ENCODE measurements around the gene MIDN. TPM values are rescaled to one million over a fixed set of nuclear protein-coding genes. Genes with fewer than 3 reads are reported as not detected.

Gene MIDN
- polyA plus RNA-seq, 4 donors, result 28.1 to 106 (median 33.0) TPM

GRCh38 chr19:1256646-1257474 is 8.5 kb downstream of the MIDN start:
- FAIRE-seq (no peak), DNase-seq (peak in 1 of 2 donors; percentile 39)
- Histone ChIP-seq H3K27me3 (ENCODE audit: control insufficient read depth in 3 of 3, insufficient read depth in 3 of 3, low read length in 3 of 3) (no peaks in the 10 kb centered on the region), H3K9me3 (ENCODE audit: control insufficient read depth in 2 of 2, insufficient read depth in 1 of 2, low read depth in 1 of 2, low read length in 1 of 2) (no peaks in the 10 kb centered on the region), H3K4me3 (ENCODE audit: low read depth in 1 of 3, low read length in 3 of 3) (no peak overlapping the region), H3K4me1 (ENCODE audit: control insufficient read depth in 3 of 3, insufficient read depth in 2 of 3, low read depth in 1 of 3, low read length in 2 of 3) (peaks cover 10 to 76% (median 21%) of the 10 kb centered on the region in 3 donors), H3K36me3 (ENCODE audit: control insufficient read depth in 3 of 3, insufficient read depth in 2 of 3, low read depth in 1 of 3, low read length in 3 of 3) (peaks cover 24 to 76% (median 40%) of the 10 kb centered on the region in 3 donors), H3K27ac (ENCODE audit: low read depth in 1 of 3, low read length in 2 of 3) (peak overlapping the region; percentile 22 to 90 (median 45))
- 83 to 90% (median 86%) methylated on average over 46 of the region's 46 CpGs for WGBS, 3 donors

- no peak for FAIRE-seq
- Histone ChIP-seq H3K9me3 (ENCODE audit: control insufficient read depth in 2 of 2, insufficient read depth in 1 of 2, low read depth in 1 of 2, low read length in 1 of 2) (no peaks in the 10 kb centered on the region), H3K4me3 (ENCODE audit: low read depth in 1 of 3, low read length in 3 of 3) (no peak overlapping the region), H3K4me1 (ENCODE audit: control insufficient read depth in 3 of 3, insufficient read depth in 2 of 3, low read depth in 1 of 3, low read length in 2 of 3) (peaks cover 10 to 83% (median 23%) of the 10 kb centered on the region in 3 donors), H3K27ac (ENCODE audit: low read depth in 1 of 3, low read length in 2 of 3) (peak overlapping the region; percentile 67 to 90 (median 74)), H3K36me3 (ENCODE audit: control insufficient read depth in 3 of 3, insufficient read depth in 2 of 3, low read depth in 1 of 3, low read length in 3 of 3) (peaks cover 24 to 68% (median 38%) of the 10 kb centered on the region in 3 donors), H3K27me3 (ENCODE audit: control insufficient read depth in 3 of 3, insufficient read depth in 3 of 3, low read length in 3 of 3) (no peaks in the 10 kb centered on the region)
- DNase-seq, result no peak
- 61 to 72% (median 69%) methylated on average over 22 to 23 of the region's 23 CpGs for WGBS, 3 donors
Measured at GRCh38 chr19:1257475-1258162, 9.2 kb downstream of the MIDN start.

GRCh38 chr19:1258163-1258492 is 9.7 kb downstream of the MIDN start:
- no peak for DNase-seq
- no peak overlapping the region for H3K4me3 ChIP-seq (ENCODE audit: low read depth in 1 of 3, low read length in 3 of 3)

GRCh38 chr19:1258707-1259205 is 10.4 kb downstream of the MIDN start:
- Histone ChIP-seq H3K27ac (ENCODE audit: low read depth in 1 of 3, low read length in 2 of 3) (peak overlapping the region; percentile 90 to 99 (median 97)), H3K4me3 (ENCODE audit: low read depth in 1 of 3, low read length in 3 of 3) (peak overlapping the region in 2 of 3 donors; percentile 22 to 27), H3K27me3 (ENCODE audit: control insufficient read depth in 3 of 3, insufficient read depth in 3 of 3, low read length in 3 of 3) (no peaks in the 10 kb centered on the region), H3K36me3 (ENCODE audit: control insufficient read depth in 3 of 3, insufficient read depth in 2 of 3, low read depth in 1 of 3, low read length in 3 of 3) (peaks cover 24 to 57% (median 36%) of the 10 kb centered on the region in 3 donors), H3K4me1 (ENCODE audit: control insufficient read depth in 3 of 3, insufficient read depth in 2 of 3, low read depth in 1 of 3, low read length in 2 of 3) (peaks cover 8 to 89% (median 23%) of the 10 kb centered on the region in 3 donors), H3K9me3 (ENCODE audit: control insufficient read depth in 2 of 2, insufficient read depth in 1 of 2, low read depth in 1 of 2, low read length in 1 of 2) (no peaks in the 10 kb centered on the region)
- no peak for DNase-seq
- 13 to 21% (median 17%) methylated on average over 15 of the region's 15 CpGs for WGBS, 3 donors
- FAIRE-seq, result no peak

More at GRCh38 chr19:1258163-1258492, 9.7 kb downstream of the MIDN start:
- Histone ChIP-seq H3K27me3 (ENCODE audit: control insufficient read depth in 3 of 3, insufficient read depth in 3 of 3, low read length in 3 of 3) (no peaks in the 10 kb centered on the region), H3K4me1 (ENCODE audit: control insufficient read depth in 3 of 3, insufficient read depth in 2 of 3, low read depth in 1 of 3, low read length in 2 of 3) (peaks cover 10 to 88% (median 24%) of the 10 kb centered on the region in 3 donors), H3K9me3 (ENCODE audit: control insufficient read depth in 2 of 2, insufficient read depth in 1 of 2, low read depth in 1 of 2, low read length in 1 of 2) (no peaks in the 10 kb centered on the region), H3K36me3 (ENCODE audit: control insufficient read depth in 3 of 3, insufficient read depth in 2 of 3, low read depth in 1 of 3, low read length in 3 of 3) (peaks cover 24 to 63% (median 38%) of the 10 kb centered on the region in 3 donors), H3K27ac (ENCODE audit: low read depth in 1 of 3, low read length in 2 of 3) (peak overlapping the region; percentile 67 to 90 (median 74))
- FAIRE-seq, result no peak
- WGBS, 3 donors, result 70 to 92% (median 79%) methylated on average over 3 to 8 of the region's 8 CpGs

- Histone ChIP-seq H3K4me1 (ENCODE audit: control insufficient read depth in 3 of 3, insufficient read depth in 2 of 3, low read depth in 1 of 3, low read length in 2 of 3) (peaks cover 8 to 86% (median 17%) of the 10 kb centered on the region in 3 donors), H3K27ac (ENCODE audit: low read depth in 1 of 3, low read length in 2 of 3) (peak overlapping the region; percentile 90 to 99 (median 97)), H3K9me3 (ENCODE audit: control insufficient read depth in 2 of 2, insufficient read depth in 1 of 2, low read depth in 1 of 2, low read length in 1 of 2) (no peaks in the 10 kb centered on the region), H3K4me3 (ENCODE audit: low read depth in 1 of 3, low read length in 3 of 3) (peak overlapping the region in 2 of 3 donors; percentile 22 to 27), H3K27me3 (ENCODE audit: control insufficient read depth in 3 of 3, insufficient read depth in 3 of 3, low read length in 3 of 3) (no peaks in the 10 kb centered on the region), H3K36me3 (ENCODE audit: control insufficient read depth in 3 of 3, insufficient read depth in 2 of 3, low read depth in 1 of 3, low read length in 3 of 3) (peaks cover 24 to 53% (median 33%) of the 10 kb centered on the region in 3 donors)
- DNase-seq (peak; percentile 88 to 94), FAIRE-seq (no peak)
- 1 to 9% (median 8%) methylated on average over 14 to 17 of the region's 17 CpGs for WGBS, 3 donors
Measured at GRCh38 chr19:1259206-1259875, 11.0 kb downstream of the MIDN start.

- Histone ChIP-seq H3K9me3 (ENCODE audit: control insufficient read depth in 2 of 2, insufficient read depth in 1 of 2, low read depth in 1 of 2, low read length in 1 of 2) (no peaks in the 10 kb centered on the region), H3K36me3 (ENCODE audit: control insufficient read depth in 3 of 3, insufficient read depth in 2 of 3, low read depth in 1 of 3, low read length in 3 of 3) (peaks cover 23 to 53% (median 25%) of the 10 kb centered on the region in 3 donors), H3K4me3 (ENCODE audit: low read depth in 1 of 3, low read length in 3 of 3) (peak overlapping the region in 2 of 3 donors; percentile 31 to 32), H3K27me3 (ENCODE audit: control insufficient read depth in 3 of 3, insufficient read depth in 3 of 3, low read length in 3 of 3) (no peaks in the 10 kb centered on the region), H3K27ac (ENCODE audit: low read depth in 1 of 3, low read length in 2 of 3) (peak overlapping the region; percentile 90 to 99 (median 97)), H3K4me1 (ENCODE audit: control insufficient read depth in 3 of 3, insufficient read depth in 2 of 3, low read depth in 1 of 3, low read length in 2 of 3) (peaks cover 8 to 86% (median 15%) of the 10 kb centered on the region in 3 donors)
- WGBS, 3 donors, result 10 to 13% (median 11%) methylated on average over 27 to 33 of the region's 33 CpGs
- no peak for FAIRE-seq
- DNase-seq, result peak; percentile 36 to 70
Measured at GRCh38 chr19:1259876-1260748, 11.7 kb downstream of the MIDN start.

- Histone ChIP-seq H3K36me3 (ENCODE audit: control insufficient read depth in 3 of 3, insufficient read depth in 2 of 3, low read depth in 1 of 3, low read length in 3 of 3) (peaks cover 15 to 47% (median 17%) of the 10 kb centered on the region in 3 donors), H3K4me3 (ENCODE audit: low read depth in 1 of 3, low read length in 3 of 3) (peak overlapping the region; percentile 59 to 67 (median 62)), H3K9me3 (ENCODE audit: control insufficient read depth in 2 of 2, insufficient read depth in 1 of 2, low read depth in 1 of 2, low read length in 1 of 2) (no peaks in the 10 kb centered on the region), H3K4me1 (ENCODE audit: control insufficient read depth in 3 of 3, insufficient read depth in 2 of 3, low read depth in 1 of 3, low read length in 2 of 3) (peaks cover 8 to 86% (median 15%) of the 10 kb centered on the region in 3 donors), H3K27me3 (ENCODE audit: control insufficient read depth in 3 of 3, insufficient read depth in 3 of 3, low read length in 3 of 3) (no peaks in the 10 kb centered on the region), H3K27ac (ENCODE audit: low read depth in 1 of 3, low read length in 2 of 3) (peak overlapping the region; percentile 99 to 100 (median 99))
- FAIRE-seq (no peak), DNase-seq (peak; percentile 96 to 99)
- 0 to 1% (median 1%) methylated on average over 58 to 83 of the region's 83 CpGs for WGBS, 3 donors
Measured at GRCh38 chr19:1260749-1261537, 12.6 kb downstream of the MIDN start.
